GM21381 (cell line): ENCODE measurements around the gene RASSF7.

Experiments used
- ATAC-seq: cut with Tn5 transposase; IDR thresholded peaks from one replicate; pipeline ENCODE4 v1.9.1; 2021; ENCODE audit warnings: mild to moderate bottlenecking, moderate library complexity; ENCODE audit not compliant: unreplicated experiment

Gene RASSF7

GRCh38 chr11:551131-551530 lies 9.6 kb upstream of the RASSF7 start:
- ATAC-seq: no peak

DNA sequence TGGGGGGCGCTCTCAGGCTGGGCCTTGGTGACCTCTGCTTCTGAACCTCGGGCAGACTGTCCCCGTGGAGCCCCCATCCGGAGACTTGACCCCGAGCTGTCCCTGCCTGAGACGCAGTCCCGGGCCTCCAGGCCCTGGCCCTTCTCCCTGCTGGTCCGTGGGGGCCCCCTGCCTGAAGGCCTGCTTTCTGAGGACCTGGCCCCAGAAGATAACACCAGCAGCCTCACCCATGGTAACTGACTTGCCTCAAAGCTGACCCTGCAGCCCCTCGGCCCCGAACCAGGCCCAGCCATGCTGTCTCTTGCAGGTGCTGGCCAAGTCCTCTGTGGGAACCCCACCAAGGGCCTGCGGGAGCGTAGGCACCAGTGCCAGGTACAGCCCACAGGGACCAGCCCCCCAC lies 9.2 kb upstream of the RASSF7 start:
- no peak for ATAC-seq

DNA sequence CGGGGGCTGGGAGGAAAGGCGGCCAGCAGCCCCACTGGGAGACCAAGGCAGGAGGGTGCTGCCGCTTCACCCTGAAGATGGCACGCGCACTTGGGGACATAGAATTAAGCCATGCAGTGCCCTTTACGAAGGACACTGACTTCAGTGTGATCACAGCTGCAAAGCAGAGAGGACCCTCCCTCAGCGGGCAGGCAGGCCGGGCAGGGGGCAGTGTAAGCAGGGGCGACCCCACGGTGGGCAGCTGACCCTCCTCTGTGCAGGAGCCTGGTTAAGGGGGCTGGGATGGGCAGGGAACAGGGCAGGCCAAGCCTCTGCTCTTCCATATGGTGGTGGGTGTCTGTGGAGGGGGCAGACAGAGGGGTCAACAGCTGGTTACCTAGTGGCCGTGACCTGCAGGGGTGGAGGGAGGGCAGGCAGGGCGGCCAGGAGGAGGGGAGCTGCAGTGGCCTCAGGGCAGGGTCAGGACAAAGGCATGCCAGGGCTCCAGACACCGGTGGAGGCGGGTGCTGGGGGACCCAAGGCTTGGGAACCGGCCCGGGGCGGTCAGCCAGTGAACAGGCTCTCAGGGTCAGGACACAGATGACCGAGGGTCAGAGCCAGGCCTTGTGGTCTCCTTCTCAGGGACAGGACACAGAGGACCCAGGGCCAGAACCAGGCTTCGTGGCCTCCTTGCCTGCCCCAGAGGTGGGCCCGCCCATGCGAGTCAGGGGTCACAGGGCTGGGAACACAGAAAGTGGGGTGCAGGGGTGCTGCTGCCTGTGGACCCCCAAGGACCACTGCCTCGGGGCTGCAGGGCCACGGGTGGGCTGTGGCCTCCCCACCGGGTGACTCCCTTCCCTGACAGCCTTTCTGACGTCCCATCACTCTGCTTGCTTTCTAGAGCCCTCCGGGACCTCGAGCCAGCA lies 7.4 kb upstream of the RASSF7 start:
- no peak for ATAC-seq

DNA sequence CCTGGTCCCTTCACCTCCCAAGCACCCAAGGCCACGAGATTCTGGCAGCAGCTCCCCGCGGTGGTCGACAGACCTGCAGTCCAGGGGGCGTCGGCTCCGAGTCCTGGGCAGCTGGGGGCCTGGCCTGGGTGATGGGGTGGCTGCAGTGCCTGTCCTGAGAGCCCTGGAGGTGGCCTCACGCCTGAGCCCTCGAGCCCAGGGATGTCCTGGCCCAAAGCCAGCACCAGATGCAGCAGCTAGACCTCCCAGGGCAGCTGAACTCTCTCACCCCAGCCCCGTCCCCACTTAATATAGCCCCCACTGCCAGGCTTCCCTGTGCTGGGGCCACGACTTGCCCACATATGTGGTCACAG lies 6.8 kb upstream of the RASSF7 start:
- ATAC-seq: no peak

GRCh38 chr11:554428-555226 lies 6.1 kb upstream of the RASSF7 start:
- peak; percentile 56 for ATAC-seq

- ATAC-seq: no peak
These were observed 5.5 kb upstream of the RASSF7 start for GRCh38 chr11:555227-555779.

DNA sequence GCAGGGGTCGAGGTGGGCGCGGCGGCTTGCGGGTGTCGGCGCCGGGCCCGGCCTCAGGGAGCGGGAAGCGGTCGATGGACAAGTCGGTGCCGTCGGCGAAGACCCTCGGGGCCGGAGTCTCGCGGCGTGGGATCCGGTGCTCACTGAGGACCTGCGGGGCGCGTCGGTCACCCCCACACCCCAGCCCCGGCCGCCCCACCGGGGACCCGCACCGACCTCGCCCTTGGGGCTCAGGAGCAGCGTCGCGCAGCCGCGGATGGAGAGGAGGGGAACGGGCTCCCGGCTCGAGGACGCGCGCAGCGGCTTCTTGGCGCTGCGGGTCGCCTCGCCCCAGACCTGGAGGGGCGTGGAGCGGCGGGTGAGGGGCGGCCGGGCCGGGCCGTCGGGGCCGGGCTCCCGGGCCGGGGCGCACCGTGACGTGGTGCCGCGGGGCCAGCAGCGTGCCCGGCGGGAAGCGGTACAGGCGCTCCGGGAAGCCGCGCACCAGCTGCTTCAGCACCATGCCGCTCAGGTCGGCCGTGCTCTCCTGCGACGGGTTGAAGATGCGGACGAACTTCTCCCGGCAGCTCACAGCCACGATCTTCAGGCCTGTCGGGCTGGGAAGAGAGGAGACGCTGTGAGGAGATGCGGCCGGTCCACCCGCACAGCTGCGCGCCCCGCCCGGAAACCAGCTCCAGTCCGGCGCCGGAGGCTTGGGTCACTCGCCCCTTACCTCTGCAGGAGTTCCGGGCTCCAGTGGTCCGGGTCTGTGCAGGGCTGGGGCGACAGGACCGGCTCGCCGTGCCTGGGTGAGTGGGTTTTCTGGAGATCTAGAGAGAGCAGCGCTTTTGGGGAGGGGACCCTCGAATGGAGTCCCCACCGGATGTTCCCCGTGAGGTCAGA lies 4.7 kb upstream of the RASSF7 start:
- ATAC-seq: no peak

GRCh38 chr11:556662-557256 lies 4.0 kb upstream of the RASSF7 start:
- no peak for ATAC-seq

DNA sequence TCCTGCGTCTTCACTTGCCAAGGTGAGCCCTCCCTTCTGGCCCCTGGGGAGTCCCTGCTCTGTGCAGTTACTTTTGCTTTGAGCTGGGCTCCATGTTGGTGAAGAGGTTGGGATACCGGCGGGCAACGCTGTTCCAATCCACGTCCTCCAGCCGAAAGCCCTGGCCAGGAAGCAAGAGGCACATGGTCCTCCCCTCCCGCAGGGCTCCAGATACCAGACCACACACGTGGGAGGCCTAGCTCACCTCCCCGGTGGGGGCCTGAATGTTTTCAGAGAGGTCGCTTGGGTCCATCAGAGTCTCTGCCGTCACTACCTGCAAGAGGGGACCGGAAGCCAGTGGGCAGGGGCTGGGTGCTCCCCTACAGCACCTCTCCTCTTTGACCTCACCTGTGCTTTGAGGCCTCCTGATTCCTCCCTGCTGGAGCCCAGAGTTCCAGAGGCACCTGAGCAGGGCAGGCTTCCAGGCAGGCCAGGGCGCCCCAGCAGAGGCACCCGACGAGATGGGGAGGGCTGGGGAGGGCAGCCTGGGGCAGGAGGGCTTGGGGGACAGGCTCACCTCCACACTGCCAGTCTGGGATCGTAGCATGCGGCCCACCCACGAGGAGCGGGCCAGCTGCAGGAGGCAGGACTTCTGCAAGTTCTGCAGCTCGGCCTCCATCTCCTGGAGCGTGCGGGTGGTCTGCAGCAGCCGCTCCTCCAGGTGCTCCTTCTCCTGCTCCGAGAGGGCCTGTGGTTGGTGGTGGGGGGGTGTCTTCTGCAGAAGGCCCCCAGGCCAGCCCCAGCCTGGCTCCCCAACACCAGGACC lies 3.2 kb upstream of the RASSF7 start:
- ATAC-seq: no peak

DNA sequence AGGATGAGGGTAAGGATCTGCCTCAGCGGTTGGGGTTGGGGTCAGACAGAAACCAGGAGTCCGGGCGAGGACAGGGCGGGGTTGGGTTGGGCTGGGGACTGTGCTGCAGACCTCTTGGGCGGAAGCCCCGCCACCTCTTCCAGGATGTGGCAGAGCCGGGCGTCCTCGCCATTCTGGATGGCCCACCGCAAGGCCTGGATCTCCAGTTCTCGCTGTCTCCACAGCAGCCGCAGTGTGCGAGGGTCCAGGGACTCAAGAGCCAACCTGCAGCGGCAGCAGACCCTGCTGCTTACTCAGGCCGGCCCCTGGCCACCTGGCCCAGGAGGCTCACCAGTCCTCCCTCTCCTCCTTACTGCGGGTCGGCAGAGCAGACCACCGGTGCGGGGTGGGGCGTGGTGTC lies 2.3 kb upstream of the RASSF7 start:
- no peak for ATAC-seq

DNA sequence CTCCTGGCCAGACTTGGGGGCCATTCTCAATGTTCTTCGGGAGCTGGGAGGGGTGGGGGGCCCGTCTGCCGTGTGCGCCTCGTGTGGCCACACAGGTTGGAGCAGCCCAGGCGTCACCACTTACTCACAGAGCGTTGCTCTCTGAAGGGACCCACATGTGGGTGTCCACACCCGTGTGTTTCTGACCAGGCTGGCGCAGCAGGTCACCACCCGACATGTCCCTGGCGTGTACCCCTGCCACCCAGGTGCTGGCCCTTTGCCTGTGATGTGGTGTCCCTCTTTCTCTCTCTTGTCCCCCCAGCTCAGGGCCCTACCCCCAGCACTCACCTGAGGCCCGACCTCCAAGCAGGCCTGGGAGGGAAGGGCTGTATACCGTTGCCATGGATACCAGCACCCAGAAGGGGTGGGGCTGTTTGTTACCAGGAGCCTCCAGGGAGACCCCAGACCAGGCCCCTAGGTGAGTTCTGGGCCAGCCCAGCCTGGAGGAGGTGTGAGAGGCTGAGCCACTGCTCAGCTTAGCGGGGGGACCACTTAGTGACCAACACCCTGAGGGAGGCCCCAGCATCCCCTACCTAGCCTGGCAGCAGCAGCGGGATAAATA lies 1.6 kb upstream of the RASSF7 start:
- no peak for ATAC-seq

DNA sequence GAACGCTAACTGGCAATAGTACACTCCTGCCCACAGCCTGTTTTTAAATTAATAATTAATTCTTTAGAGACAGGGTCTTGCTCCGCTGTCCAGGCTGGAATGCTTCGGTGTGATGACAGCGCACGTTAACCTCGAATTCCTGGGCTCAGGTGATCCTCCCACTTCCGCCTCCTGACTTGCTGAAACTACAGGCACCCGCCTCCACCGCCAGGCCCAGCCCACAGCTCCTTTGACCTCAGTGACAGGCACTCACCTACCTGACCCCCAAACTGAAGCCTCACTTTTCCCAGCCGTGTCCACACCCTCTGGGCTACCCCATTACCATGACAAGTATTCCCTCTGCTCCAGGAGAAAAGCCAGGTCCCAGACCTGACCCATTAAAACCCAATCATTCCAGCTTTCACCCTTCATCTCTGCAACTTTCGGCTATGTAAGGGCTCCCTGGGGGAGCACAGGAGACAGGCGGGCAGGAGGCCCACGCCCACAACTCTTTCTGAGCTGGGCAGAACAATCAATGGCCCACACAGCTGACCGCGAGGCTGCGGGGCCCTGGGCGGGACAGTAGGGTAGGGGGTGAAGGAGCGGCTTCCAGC lies 962 bp upstream of the RASSF7 start:
- ATAC-seq: no peak

DNA sequence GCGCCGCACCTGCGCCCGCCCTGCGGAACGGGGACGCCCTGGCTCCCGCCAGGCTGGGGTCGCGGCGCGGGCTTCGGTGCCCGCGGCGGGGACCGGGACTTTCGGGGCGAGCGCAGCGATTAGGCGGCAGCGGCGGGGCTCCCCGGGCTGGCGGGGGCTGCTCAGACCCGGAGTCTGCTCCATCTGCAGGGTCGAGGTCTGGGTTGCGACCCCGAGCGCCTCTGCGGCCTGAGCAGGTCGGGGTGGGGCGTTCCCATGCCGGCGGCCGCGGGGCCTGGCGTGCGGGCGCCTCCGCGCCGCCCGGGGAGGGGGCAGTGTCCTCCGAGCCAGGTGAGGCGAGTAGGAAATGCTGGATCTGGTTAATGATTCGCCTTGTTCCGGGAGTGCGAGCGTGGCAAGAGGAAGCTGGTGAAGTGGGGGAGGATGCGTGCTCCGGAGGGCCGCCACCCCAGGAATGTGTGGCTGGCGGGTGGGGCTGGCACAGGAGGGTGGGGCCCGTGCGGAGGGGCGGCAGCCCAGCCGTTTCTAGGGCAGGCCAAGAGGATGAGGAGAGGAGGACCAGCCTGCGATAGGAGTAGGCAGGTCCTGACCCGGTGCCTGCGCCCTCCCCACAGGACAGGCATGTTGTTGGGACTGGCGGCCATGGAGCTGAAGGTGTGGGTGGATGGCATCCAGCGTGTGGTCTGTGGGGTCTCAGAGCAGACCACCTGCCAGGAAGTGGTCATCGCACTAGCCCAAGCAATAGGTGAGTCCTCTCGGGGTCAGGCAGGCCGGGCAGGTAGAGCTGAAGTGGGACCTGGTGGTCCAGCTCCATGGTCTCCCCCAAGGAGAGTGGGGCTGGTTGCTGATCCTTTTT lies 606 bp downstream of the RASSF7 start:
- peak; percentile 16 for ATAC-seq

DNA sequence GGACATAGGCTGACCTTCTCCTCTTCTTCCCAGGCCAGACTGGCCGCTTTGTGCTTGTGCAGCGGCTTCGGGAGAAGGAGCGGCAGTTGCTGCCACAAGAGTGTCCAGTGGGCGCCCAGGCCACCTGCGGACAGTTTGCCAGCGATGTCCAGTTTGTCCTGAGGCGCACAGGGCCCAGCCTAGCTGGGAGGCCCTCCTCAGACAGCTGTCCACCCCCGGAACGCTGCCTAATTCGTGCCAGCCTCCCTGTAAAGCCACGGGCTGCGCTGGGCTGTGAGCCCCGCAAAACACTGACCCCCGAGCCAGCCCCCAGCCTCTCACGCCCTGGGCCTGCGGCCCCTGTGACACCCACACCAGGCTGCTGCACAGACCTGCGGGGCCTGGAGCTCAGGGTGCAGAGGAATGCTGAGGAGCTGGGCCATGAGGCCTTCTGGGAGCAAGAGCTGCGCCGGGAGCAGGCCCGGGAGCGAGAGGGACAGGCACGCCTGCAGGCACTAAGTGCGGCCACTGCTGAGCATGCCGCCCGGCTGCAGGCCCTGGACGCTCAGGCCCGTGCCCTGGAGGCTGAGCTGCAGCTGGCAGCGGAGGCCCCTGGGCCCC lies 1.4 kb downstream of the RASSF7 start:
- ATAC-seq: no peak

- no peak for ATAC-seq
These were observed 2.5 kb downstream of the RASSF7 start for GRCh38 chr11:563066-563811.

DNA sequence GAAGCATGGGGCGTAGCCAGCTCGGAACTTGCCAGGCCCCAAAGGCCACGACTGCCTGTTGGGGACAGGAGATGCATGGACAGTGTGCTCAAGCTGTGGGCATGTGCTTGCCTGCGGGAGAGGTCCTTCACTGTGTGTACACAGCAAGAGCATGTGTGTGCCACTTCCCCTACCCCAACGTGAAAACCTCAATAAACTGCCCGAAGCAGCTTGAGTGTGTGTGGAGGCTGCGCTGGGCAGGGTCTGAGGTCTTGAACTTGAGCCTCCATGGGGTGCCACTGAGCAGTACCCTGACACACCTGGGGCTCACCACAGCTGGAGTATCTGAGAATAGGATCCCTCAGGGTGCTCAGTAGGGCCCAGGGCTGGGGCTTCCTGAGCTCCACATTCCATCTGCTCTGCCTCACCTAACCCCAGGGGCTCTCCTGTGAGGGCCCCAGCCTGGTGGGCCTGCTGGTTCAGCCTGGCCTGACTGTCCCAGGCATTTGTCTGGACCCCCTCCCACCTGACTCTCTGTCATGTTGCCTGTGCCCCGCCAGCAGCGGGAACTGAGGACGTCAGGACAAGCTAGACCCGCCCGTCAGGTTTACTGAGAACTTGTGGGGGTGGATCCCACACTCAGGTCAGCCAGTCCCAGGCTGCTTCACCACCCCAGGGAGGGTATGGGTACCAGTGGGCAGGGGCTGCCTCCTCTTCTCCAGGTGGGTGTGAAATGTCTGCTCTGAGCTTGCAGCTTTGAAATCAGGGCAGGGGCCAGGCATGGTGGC lies 3.2 kb downstream of the RASSF7 start:
- no peak for ATAC-seq
